RCC 7860 (cell line): ENCODE results near the gene KCNQ4.

ENCODE experiments used
- DNase-seq: peaks from one replicate; pipeline ENCODE4 v3.0.0-alpha.2; 2015; ENCODE audit warnings: low spot score
- FAIRE-seq: peaks from 2 replicates; lab custom pipeline; 2012; peaks lifted over from hg19 to GRCh38; lab: Jason Lieb, UNC

The KCNQ4 gene

GRCh38 chr1:40818264-40818961, 34.8 kb downstream of the KCNQ4 start:
- DNase-seq (no peak), FAIRE-seq (no peak)

- FAIRE-seq (no peak), DNase-seq (no peak)
These were observed 35.5 kb downstream of the KCNQ4 start for GRCh38 chr1:40819101-40819500.

GRCh38 chr1:40820251-40820797, 36.7 kb downstream of the KCNQ4 start:
- DNase-seq = no peak
- FAIRE-seq = no peak

GRCh38 chr1:40820911-40821693, 37.5 kb downstream of the KCNQ4 start:
- DNase-seq (no peak), FAIRE-seq (no peak)

DNA sequence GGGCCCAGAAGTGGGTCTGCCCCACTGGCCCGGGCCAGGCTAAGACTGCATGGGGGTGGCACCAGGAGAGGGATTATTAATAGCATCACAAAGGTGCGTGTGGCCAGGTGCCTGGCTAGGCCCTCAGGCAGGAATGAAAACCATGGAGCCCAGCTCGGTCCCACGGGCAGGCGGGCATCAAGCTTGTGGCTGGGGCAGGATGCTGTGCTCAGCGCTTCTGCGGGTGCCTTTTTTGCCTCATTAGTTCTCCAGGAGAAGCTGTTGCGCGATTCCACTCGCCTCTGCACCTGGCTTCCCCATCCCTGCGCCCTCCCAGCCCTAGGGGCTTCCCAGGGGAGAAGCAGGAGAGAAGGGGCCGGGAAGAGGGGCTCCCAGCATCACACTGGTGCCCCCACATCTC, 39.3 kb downstream of the KCNQ4 start:
- FAIRE-seq = no peak
- DNase-seq = no peak

DNA sequence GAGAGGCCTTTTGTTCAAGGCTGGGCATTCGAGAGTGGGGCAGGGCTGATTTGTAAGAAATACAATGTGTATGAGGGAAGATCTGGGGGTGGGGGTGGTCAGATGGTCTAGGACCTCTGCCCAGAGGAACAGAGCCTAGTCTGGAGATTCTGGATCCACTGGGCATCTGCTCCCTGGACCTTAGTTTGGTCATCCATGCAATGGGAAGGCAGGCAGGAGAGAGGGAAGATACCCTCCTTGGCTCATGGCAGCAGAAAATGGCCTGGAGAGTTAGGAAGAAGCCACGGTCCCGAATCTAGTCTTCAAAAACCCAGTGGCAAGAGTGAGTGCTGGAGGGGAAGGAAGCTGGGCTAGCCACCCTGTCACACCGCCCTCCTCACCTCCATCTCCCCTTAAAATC, 39.8 kb downstream of the KCNQ4 start:
- FAIRE-seq (no peak), DNase-seq (no peak)

DNA sequence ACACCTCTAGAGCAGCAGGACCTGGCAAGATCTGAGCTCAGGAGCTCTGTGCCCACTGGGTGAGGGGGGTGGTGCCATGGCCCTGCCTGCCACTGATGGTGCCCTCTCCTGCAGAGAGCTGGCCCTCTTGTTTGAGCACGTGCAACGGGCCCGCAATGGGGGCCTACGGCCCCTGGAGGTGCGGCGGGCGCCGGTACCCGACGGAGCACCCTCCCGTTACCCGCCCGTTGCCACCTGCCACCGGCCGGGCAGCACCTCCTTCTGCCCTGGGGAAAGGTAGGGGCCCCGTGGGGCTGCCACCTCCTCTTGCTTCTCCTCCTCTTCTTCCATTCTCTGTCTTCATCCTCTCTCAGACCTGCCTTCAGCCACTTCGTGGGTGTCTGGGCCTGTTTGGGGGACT, 40.4 kb downstream of the KCNQ4 start:
- no peak for FAIRE-seq
- DNase-seq = no peak

- FAIRE-seq (no peak), DNase-seq (no peak)
These were observed 41.2 kb downstream of the KCNQ4 start for GRCh38 chr1:40824591-40825434.

GRCh38 chr1:40825435-40825788, 41.8 kb downstream of the KCNQ4 start:
- FAIRE-seq = no peak
- DNase-seq = no peak

GRCh38 chr1:40825996-40826395, 42.4 kb downstream of the KCNQ4 start:
- FAIRE-seq = no peak

DNA sequence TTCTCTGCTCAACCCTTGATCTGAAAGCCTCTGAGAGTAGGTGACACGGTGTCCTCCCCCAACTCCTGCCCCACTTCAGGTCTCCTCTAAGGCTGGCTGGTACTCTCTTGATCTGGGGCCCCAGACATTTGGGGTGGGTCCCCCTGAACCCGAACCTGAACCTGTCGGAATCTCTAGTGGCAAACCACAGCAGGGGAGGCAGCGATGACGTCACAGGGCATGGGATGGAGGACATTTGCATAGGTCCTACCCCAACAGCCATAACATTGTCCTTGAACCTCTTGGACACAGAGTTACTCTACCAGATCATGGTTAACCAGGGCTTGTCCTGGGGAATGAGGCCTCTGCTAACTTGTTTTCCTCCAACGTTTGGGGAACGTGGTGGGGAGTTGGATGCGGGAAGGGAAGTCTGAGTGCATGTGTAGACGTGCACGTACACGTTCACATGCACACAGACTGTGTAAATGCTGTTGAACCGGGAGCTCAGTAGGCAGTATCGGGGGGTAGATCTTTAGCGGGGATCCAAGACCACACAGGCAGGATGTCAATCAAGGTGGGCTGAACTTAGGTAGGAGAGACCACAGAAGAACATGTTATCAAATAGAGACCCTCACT, 46.2 kb downstream of the KCNQ4 start:
- no peak for FAIRE-seq

More at GRCh38 chr1:40825996-40826395, 42.4 kb downstream of the KCNQ4 start:
- DNase-seq = no peak

DNA sequence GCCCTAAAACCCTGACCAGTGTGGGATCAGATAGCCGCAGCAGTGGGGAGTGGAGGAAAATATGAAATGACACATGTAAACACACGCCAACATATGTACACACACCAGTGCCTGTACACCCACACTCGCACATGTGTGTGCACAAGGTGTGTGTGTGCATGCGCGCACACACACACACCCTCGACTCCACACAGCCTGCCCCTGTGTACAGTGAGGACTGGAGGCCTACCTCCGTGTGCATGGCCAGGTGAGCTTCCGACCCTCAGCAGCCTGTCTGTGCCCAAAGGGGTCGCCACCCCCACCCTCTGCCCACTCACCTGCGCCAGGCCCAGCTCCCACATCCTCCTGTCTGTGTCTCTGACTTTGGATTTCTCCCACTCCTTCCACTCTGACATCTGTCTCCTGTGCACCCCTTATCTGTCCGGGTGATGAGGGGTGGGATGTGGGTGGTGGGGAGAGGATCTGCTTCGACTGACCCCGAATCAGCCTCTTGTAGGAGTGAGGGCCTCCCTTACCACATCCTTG, 46.9 kb downstream of the KCNQ4 start:
- no peak for DNase-seq
- FAIRE-seq = no peak

More for the DNA sequence above, 46.2 kb downstream of the KCNQ4 start:
- no peak for DNase-seq

DNA sequence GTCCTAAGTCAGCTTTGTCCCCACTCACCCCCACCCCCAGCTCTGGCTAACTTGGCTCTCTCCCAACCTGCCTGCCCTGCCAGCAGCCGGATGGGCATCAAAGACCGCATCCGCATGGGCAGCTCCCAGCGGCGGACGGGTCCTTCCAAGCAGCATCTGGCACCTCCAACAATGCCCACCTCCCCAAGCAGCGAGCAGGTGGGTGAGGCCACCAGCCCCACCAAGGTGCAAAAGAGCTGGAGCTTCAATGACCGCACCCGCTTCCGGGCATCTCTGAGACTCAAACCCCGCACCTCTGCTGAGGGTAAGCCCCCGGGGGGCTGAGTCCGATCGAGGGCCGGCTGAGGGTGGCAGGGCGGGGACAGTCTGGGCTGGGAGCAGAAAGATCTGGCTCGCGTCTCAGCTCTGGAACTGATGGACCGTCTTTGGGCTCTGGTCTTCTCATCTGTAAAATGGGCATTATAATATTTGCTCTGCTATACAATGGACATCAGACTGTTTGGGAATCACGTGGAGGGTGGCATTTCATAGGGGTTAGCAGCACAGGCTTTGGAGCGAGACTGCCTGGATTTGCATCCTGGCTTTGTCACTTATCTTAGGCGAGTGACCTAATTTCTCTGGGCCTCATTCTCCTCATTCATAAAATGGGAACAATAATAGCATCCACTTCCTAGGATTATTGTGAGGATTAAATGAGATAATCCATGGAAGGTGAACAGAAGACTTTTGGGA, 47.6 kb downstream of the KCNQ4 start:
- DNase-seq = no peak
- FAIRE-seq = no peak

DNA sequence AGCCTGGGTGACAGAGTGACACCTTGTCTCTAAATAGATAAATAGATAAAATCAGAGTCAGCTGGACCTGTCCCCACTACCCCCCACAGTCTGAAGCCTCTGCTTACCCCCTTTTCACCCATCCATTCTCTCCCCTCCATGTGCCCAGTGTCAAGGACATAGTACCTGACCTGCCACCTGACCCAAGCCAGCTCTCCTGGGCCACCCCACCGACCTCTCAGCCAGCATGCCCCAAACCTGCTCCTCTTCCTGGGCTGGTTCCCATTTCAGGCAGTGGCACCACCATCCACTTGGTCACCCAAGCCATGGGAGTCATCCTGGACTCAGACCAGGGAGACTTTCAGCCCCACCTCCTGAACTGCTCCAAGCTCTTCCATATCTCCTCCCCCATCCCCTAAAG, 50.4 kb downstream of the KCNQ4 start:
- FAIRE-seq (no peak), DNase-seq (no peak)

GRCh38 chr1:40834968-40835545, 51.5 kb downstream of the KCNQ4 start:
- no peak for FAIRE-seq
- DNase-seq = no peak

GRCh38 chr1:40836283-40836682, 52.7 kb downstream of the KCNQ4 start:
- FAIRE-seq (no peak), DNase-seq (no peak)

DNA sequence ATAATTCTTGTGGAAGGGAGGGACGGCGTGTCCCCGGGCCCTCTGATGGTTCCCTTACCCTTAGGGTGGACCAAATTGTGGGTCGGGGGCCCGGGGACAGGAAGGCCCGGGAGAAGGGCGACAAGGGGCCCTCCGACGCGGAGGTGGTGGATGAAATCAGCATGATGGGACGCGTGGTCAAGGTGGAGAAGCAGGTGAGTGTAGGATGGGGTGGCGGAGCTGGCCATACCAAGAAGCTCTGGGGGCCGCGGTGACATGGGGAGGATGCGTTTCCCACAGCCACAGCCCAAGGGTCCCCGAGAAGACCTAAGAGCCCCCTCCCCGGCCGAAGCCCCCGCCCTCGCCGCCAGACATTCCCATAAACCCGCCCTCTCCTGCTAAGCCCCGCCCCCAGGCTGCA, 54.0 kb downstream of the KCNQ4 start:
- FAIRE-seq = no peak
- DNase-seq = no peak

GRCh38 chr1:40838045-40838979, 54.7 kb downstream of the KCNQ4 start:
- DNase-seq (no peak), FAIRE-seq (no peak)
